ENCODE results near the gene ZCCHC24.
A peak's percentile ranks its signal among the peaks of the same experiment; 100 is the strongest.
"Not testable (repeated sequence)": the region's sequence is repeated elsewhere in the genome, so short reads cannot be mapped to it uniquely, and the experiment has no call there.

The ZCCHC24 gene

DNA sequence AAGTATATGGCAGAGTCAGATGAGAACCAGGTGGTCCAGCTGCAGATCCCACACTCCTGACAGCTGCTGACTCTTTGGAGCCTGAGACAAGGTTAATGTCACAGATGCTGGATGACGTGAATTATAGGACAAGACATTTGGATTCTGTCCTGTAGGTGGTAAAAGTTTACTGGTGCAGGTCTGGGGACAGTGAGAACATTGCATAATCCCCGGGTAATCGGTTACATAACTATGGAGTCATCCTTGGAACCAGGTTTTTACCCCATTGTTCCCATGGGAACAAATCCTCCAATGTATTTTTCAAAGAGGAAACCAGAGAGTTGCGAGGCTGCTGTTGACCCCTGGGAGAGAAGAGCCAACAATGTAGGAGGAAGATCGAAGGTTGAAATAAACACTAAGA is 27.5 kb upstream of the ZCCHC24 start:
- peak; percentile 39 for DNase-seq (ENCODE audit: low spot score)

DNA sequence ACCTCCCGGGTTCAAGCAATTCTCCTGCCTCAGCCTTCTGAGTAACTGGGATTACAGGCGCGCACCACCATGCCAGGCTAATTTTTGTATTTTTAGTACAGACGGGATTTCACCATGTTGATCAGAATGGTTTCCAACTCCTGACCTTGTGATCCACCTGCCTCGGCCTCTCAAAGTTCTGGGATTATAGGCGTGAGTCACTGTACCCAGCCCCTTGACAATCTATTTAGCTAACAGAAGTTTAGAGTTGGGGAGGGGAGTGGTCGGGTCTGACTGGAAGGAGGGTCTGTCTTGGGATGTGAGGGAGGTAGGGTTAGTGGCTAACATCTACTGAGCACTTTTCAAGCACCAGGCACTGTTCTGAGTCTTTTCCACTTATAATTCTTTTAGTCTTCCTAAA is 27.0 kb upstream of the ZCCHC24 start:
- no peak for DNase-seq (ENCODE audit: low spot score)

DNA sequence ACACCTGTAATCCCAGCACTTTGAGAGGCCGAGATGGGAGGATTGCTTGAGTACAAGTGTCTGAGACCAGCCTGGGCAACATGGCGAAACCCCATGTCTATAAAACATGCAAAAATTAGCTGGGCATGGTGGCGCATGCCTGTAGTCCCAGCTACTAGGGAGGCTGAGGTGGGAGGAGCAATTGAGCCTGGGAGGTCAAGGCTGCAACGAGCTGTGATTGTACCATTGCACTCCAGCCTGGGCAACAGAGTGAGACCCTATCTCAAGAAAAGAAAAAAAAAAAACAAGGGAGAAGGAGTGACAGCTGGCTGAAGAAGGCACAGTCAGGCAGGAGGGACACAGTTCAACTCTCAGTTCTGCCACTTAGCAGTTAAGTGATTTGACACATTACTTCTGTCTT is 26.4 kb upstream of the ZCCHC24 start:
- DNase-seq (ENCODE audit: low spot score) = no peak

DNA sequence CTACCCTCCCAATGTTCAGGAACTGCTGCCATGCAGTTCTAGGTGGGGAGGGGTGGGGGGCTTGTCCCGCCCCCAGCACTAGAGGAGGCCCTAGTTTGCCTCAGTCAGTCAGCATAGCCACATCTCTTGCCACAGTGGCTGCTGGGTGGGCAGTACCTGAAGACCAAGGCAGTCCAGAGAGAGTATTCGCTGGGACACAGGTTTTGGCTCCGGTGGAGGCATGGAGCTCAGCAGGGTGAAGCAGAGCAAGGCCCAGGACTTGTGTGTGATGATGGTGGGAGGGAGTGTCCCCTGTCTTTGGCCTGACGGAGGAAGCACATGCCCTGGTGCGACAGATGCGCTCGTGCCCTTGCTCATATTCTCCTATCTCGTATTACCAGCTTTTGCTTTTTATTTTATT is 24.7 kb upstream of the ZCCHC24 start:
- no peak for DNase-seq (ENCODE audit: low spot score)

DNA sequence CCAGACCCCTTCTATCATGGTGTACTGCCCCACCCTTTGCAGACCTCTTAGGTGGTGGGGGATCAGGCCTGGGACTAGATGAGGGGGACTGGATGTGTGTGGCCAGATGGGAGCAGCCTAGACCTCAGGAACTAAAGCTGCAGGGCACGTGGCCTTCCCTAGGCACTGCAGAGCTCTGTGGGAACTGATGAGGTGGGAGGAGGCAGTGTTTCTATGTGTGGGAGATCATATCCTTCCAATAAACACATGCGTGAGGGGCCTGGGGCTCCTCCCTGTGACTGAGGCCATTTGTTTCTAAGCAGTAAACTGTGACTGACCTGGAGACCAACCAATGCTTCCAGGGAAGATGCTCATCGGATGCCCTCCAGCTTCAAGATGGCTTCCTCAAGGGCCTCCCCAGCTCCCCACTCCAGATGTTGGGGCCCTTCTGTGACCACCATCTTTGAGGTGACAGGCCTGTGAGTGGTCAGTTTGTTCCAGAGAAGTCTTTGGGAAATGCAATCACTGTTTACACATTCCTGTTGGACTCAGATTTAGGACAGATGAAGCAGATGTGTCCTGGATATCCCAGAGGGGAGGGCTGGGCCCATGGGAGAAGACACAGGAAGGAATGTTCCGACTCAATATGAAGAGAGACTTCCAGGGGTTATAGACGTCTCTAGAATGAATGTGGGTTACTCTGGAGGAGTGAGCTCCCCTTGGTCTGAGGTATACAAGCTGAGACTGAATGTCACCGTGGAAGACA is 23.6 kb upstream of the ZCCHC24 start:
- DNase-seq (ENCODE audit: low spot score) = no peak

DNA sequence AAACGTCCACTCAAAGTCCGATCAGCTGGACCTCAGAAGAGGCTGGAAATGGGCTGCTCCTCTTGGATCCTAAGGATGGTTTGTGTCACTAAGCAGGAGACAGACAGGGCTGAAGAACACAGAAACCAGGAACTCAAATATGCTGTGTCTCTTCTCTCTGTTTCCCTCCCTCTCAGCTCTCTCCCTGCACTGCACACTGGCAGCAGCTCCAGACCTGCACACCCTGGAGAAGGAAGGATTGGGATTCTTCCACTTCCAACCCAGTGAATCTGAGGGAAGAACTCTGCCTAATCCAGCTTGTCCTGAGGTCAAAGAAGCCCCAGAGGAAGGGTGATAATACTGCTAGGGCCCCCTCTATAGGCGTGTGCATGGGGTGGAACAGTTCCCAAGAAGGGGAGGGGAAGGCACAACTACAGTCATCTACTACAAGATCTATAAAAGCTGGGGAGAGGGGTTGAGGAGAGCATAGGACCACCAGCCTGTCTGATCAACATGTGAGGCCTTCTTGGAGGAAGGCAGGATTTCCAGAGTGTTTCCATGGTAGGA is 22.7 kb upstream of the ZCCHC24 start:
- no peak for DNase-seq (ENCODE audit: low spot score)

DNA sequence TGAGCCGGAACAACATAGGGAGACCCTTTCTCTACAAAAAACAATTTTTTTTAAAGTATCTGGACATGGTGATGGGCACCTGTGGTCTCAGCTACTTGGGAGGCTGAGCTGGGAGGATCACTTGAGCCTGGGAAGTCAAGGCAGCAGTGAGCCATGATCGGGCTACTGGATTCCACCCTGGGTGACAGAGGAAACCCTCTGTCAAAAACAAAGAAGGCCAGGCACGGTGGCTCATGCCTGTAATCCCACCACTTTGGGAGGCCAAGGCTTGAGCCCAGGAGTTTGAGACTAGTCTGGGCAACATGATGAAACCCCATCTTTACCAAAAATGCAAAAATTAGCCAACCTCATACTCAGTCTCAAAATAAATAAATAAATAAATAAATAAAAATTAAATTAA is 19.9 kb upstream of the ZCCHC24 start:
- no peak for DNase-seq (ENCODE audit: low spot score)

DNA sequence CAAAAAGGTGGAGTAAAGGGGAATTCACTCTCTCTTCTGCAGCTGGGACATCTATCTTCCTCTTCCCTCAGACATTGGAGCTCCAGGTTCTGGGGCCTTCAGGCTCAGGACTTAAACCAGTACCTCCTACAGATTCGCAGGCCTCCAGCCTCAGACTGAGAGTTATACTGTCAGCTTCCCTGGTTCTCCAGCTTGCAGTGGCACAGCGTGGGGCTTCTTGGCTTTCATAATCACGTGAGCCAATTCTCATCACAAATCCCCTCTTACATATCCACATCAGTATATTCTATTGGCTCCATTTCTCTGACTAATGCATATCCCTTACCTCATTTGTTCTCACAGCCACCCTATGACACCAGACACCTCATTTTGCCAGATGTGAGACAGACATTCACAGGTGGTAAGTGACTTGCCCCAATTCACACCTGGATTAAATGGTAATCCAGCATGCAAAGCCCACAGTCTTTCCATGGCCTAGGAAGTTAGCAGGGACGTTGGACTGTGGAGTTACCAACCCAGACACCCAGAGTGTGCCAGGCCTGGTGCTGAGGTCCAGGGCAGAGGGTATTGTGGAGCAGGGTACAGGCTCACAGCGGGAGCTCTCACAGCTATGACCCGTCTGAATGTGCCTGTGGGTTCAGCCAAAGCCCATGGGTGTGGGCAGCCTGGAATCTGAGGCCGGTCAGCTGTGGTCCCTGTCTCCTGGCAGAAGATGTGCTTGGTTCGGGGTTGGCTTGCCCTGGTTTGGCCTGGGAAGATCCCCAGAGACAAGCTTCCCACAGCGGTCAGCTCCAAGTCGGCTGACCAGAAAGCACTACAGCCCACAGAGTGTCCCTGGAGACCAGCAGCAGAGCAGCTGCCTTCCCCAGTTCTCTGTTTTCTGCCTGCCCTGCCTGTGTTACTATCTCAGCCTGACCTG is 18.4 kb upstream of the ZCCHC24 start:
- DNase-seq (ENCODE audit: low spot score) = peak; percentile 58

DNA sequence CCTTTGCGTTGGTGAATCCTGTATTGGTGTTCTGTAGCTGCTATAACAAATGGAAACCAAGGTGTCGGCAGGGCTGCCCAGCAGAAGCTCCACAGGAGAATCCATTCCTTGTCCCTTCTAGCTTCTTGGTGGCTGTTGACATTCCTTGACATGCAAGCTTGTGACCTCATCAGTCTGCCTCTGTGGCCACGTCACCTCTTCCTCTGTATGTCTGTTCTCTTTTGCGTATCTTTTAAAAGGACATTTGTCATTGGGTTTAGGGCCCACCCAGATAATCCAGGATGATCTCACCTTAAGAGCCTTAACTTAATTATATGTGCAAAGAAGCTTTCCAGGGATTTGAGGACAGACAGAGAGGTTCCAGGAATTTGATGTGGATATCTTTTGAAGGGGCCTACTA is 15.3 kb upstream of the ZCCHC24 start:
- DNase-seq (ENCODE audit: low spot score) = no peak

DNA sequence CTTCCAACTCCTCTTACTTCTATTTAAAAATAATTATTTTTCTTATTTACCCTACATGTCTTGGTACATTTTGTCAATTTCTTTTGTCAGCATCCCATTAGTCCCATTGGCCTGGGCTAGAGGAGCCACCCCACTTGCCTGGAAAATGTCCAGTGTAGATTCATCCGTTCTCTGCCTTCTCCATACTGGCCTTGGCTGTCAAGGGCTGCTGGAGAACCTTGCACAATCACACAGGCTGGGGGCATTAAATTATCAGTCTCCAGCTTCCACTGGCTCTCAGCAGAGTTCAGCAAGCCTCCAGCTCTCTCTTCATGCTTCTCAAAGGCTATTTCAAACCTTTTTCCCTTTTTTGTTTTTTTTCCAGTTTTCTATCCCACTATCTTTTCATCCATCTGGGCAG is 13.8 kb upstream of the ZCCHC24 start:
- no peak for DNase-seq (ENCODE audit: low spot score)

DNA sequence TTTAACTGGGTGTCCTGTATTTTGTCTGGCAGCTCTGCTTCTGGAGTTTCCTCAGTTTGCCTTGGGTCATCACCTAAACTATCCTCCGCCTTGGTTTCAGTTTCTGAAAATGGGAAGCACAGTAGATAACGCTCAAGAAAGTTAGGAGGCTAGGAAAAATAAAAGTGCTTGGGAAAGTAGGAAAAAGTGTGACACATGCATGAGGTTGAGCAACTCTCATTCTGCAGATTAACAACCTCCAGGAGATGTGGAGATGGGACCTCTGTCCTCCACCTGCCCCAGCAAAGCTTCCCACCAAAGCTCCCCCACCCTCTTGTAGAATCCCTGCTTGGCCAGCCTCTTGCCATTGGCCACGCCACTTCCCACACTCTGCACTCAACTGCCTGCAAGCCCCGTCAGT is 13.1 kb upstream of the ZCCHC24 start:
- no peak for DNase-seq (ENCODE audit: low spot score)

DNA sequence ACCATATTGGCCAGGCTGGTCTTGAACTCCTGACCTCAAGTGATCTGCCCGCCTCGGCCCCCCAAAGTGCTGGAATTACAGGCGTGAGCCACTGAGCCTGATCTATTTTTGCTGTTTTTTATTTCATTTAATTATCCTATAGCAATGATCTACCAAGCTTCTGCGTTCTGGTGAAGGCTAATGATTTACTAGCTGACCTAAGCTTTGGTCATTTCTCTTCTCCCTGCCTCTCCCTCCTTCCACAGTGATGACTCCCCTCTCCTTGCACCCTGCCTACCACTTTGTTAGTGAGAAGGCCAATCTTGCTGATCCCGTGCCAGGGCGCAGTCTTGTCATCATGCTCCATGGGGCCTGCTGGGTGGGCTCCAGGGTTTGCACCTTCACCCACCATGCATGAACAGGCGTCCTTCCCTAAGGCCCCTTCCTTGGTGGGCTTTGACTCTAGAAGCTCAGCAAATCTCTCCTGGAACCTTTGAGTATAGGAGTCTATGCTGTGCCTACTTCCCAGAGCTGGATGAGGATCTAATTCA is 11.9 kb upstream of the ZCCHC24 start:
- DNase-seq (ENCODE audit: low spot score) = no peak

DNA sequence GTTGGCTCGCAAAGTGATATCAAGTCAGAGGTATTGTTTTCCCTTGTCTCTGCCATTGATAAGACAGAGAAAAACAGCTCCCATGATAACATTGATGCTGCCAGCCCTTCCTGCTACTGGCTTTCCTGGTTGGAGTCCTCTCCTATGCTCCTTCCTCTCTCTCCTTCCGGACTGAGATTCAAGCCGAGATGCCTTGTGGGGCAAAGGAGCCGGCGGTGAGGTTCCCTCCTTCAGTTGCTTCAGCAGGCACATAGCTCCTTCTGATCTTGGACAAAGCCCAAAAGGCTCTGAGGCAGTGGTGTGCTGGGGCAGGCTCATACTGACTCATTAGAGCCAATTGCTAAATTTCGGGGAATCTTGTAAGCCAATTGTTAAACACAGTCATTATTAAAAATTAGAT is 8.8 kb upstream of the ZCCHC24 start:
- DNase-seq (ENCODE audit: low spot score) = peak; percentile 89

DNA sequence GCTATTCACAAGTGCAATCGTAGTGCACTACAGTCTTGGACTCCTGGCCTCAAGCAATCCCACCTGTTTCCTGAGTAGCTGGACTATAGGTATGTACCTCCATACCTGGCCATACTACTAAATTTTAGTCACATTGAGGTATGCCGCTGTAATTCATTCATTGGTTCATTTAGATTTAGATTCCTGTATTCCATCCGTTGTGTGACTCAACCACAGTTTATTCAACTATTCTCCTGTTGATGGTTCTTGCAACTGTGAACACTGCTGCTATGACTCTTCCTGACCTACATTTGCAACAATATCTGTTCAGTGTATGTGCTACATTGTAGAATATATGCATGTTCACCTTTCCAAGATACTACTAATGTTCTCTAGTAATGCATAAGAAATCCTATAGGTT is 8.0 kb upstream of the ZCCHC24 start:
- DNase-seq (ENCODE audit: low spot score) = no peak

DNA sequence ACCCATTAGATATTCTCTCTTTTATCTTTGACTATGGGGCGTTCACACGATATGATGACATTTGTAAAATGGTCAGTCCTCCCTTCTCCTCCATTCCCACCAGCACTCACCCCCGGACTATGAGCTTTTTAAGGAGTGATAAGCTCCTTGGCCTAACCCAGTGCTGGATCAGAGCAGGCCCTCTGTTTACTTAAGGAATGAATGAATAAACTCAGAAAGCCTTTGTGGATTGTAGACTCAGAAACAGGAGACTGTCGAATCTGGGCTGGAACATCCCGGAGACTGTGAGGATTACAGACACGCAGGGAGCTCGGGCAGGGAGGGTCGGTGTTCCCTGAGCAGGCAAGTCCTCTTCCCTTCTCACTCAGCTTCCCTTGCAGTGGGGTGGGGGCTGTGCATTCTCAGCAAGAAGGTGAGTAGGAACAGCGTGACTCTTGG is 6.8 kb upstream of the ZCCHC24 start:
- no peak for DNase-seq (ENCODE audit: low spot score)

DNA sequence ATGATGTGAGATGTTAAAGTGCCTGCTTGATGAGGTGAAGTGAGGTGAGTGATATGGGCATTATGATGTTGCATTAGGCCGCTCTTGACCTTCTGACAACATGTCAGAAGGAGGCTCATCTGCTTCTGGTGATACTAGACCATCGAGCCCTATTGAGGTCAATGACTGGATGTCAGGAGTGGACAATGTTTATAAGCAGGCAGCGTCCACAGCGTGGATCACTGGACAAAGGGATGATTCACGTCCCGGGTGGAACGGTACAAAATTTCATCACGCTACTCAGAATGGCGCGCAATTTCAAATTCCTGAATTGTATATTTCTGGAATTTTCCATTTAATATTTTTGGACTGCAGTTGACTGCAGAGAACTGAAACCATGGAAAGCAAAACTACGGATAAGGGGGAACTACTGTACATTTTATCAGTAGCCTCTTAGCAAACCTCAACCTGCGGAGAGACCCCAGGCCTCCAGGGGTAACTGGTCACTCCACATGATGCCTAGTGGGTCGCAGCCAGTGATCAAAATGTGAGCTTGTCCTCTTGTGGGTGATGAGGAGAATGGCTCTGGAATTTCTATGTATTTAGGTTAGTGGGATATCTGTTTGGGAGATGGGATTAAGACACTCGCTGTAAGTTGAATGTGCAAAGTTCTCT is 5.7 kb upstream of the ZCCHC24 start:
- DNase-seq (ENCODE audit: low spot score) = no peak

DNA sequence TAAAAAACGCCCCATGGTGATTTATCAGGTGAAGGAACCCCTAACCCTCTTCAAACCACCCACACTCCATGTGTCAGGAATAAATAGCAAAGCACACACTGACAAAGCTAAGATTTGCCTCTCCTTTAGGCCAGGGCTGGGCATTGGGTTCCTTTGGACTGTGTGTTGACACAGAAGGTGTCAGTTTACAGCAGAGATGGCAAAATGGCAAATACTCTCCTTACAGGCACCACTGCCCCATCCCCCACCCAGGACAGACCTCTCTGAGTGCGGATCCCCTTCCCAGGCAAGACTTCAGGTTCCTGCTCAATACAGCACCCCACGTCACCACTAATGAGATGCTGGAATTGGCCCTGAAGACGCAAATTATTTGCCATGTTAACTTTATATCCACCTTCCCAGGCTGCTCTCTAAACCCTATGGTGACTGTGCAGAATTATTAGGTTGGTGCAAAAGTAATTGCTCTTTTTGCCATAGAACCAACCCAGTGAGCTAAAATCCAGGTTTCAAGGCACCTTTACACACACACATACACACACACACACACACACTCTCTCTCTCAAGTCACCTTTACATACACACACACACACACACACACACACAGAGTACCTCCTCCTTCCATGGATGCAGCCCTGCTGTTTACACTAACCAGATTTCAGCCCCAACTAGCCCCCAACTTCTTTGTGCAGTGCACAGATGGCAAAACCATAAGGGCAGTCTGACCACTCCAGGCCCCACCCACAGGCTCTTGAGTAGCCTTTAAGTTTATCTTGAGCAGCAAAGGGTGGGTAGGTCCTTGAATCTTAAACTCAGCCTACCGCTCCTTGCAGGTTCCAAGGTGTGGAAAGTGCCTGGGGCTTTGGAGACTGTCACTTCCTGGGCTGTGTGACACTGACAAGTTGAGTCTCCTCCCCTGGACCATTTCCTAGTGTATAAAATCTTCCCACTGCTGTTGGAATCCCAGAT is 4.0 kb upstream of the ZCCHC24 start:
- DNase-seq (ENCODE audit: low spot score) = no peak

DNA sequence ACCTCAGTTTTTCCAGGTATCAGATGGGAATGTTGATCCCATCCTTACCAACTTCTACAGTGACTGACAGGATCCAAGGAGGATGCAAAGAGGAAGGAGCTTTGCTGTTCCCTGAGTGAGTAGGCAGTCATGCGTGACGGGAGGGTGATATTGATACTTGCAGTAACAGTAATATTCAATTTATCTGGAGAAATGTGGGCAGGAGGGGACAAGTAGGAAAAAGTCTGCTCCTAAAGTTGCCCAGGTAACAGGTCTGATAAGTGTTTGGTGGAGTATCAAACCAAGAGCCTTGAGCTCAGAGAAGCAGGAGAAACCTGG is 3.3 kb upstream of the ZCCHC24 start:
- no peak for DNase-seq (ENCODE audit: low spot score)

DNA sequence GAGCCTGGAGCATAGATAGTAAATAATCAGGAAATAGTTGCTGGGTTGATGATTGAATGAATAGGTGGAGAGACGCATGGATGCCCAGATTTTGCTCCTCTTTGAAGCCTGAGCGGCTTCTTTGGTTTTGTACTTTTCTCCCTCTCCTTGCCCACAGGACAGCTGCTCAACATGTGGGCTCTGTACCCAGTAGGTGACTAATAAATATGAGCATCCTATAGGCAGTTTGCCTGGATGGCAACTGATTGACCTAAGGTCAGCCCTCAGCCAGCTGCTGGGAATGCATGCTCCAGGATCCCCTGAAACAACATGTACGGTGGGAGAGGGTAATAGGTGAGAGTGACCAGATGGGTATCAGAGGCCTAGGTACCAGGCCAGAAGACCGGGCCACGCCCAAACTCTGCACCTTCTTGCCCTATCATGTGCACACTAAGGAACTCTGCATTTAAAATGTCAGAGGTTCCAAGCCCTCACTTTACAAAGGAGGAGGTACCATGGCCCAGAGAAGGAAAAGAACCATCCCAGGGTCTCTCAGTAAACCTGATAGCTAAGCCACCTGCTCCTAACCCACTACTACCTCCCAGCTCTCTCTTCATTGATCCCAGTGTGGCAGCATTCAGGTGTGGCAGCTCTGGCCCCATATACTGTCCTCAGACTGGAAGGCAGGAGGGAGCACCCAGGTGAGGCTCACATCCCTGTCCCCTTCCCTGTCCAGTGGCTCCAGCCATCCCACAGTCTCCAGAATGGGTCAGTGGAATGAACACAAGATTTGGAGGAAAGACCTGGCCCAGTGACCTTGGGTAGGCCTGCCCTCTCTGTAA is 2.7 kb upstream of the ZCCHC24 start:
- DNase-seq (ENCODE audit: low spot score) = no peak

DNA sequence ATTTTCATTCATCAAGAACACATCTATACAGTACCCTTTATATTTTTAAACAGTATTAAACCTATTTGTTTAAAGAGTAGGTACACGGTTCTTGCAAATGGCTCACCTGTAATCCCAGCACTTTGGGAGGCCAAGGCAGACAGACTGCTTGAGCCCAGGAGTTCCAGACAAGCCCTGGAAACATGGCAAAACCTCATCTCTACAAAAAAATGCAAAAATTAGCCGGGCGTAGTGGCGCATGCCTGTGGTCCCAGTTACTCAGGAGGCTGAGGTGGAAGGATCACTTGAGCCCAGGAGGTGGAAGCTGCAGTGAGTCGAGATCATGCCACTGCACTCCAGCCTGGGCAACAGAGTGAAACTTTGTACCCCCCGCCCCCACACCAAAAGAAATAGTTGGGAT is 1.8 kb upstream of the ZCCHC24 start:
- DNase-seq (ENCODE audit: low spot score) = not testable (repeated sequence)

DNA sequence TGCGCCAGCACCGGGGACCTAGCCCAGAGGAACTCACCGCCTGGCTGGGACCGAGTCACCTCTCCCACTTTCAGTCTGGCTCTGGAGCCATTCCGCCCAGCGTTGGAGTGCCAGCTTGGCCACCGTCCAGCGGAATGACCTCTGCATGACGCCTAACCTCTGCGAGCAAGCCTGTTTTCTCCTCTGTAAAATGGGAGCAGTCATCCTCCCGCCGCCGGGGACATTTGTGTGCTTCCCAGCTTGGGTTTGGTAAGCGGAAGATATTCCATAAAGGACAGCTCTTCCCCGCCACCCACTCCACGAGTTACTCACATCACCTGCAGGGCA is 1.3 kb upstream of the ZCCHC24 start:
- no peak for DNase-seq (ENCODE audit: low spot score)

All from AG20443 (cell line).